GM23248 (cell line): ENCODE data around the gene CYP2R1.

Experiments
- EZH2 ChIP-seq: fragments of 200-600 bp; sonication (generic); IDR thresholded peaks from 2 replicates; pipeline ENCODE4 v1.6.1; 2018; ENCODE audit warnings: antibody characterized with exemption, mild to moderate bottlenecking; ENCODE audit not compliant: insufficient read depth, poor library complexity, severe bottlenecking
- EZH2phosphoT487 ChIP-seq: fragments of 200-600 bp; sonication (generic); IDR thresholded peaks from 2 replicates; pipeline ENCODE4 v1.6.1; 2018; ENCODE audit warnings: antibody characterized with exemption, moderate library complexity, mild to moderate bottlenecking, low read depth; ENCODE audit not compliant: insufficient read depth

- TF ChIP-seq EZH2phosphoT487 (no peak), EZH2 (no peak)
Observed at GRCh38 chr11:14892036-14892556, at the start of gene CYP2R1.
